GM12865 (cell line): ENCODE measurements around the gene UTS2R.
"Not testable (repeated sequence)": the region's sequence is repeated elsewhere in the genome, so short reads cannot be mapped to it uniquely, and the experiment has no call there.

Experiments used
- DNase-seq: peaks from one replicate; pipeline ENCODE4 v3.0.0; 2010; ENCODE audit warnings: low read depth
- H3K4me3 ChIP-seq: 2 replicates; pipeline ENCODE4 v1.5.1; 2011; ENCODE audit warnings: mild to moderate bottlenecking, low read depth, low read length, control low read depth
- CTCF ChIP-seq: IDR thresholded peaks from 2 replicates; pipeline ENCODE4 v1.5.1; 2011; ENCODE audit warnings: low read length, control low read depth, low read depth, inconsistent platforms; ENCODE audit not compliant: insufficient read depth; ENCODE audit errors: missing control alignments

Gene UTS2R

DNA sequence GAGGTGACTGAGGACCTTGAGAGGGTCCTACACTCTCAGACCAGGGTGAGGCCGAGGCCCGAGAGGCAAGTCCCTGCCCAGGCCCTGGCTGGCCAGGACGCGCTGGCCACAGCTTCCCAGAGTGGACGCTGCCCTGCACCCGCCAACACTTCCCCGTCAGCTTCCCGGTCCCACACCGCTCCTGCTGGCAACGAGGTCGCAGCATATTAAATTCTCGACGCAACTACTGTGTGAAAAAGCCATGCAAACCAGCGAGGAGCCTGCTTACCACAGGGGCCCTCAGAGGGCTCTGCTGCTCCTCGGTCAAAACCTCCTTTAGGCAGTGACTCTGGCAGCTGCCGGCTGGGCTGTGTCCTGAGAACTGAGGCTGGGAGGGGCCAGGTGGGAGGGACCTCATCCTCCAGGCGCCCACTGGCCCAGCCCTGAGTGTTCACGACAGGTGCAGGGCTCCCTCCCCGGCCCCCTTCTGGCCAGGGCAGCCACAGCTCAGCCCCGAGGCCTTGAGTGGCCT is 14.7 kb upstream of the UTS2R start:
- H3K4me3 ChIP-seq, result no peak overlapping the region
- no peak for DNase-seq

GRCh38 chr17:82357394-82357793 is 14.2 kb upstream of the UTS2R start:
- DNase-seq, result no peak
- no peak overlapping the region for H3K4me3 ChIP-seq
- TF ChIP-seq CTCF, result no peak

More for the DNA sequence above, 14.7 kb upstream of the UTS2R start:
- TF ChIP-seq CTCF, result no peak

- H3K4me3 ChIP-seq, result no peak within 1 kb of the TSS
- TF ChIP-seq CTCF, result no peak
- peak; percentile 55 for DNase-seq
Measured at GRCh38 chr17:82358465-82359350, 12.9 kb upstream of the UTS2R start, which contains the start of gene TEX19. TSS of gene TEX19 (plus strand) at chr17:82359247. CDS start at chr17:82362151, 2,904 bp downstream.

- DNase-seq, result peak; percentile 52
- H3K4me3 ChIP-seq, result not testable (repeated sequence)
Measured at GRCh38 chr17:82359451-82360074, 12.0 kb upstream of the UTS2R start.

DNA sequence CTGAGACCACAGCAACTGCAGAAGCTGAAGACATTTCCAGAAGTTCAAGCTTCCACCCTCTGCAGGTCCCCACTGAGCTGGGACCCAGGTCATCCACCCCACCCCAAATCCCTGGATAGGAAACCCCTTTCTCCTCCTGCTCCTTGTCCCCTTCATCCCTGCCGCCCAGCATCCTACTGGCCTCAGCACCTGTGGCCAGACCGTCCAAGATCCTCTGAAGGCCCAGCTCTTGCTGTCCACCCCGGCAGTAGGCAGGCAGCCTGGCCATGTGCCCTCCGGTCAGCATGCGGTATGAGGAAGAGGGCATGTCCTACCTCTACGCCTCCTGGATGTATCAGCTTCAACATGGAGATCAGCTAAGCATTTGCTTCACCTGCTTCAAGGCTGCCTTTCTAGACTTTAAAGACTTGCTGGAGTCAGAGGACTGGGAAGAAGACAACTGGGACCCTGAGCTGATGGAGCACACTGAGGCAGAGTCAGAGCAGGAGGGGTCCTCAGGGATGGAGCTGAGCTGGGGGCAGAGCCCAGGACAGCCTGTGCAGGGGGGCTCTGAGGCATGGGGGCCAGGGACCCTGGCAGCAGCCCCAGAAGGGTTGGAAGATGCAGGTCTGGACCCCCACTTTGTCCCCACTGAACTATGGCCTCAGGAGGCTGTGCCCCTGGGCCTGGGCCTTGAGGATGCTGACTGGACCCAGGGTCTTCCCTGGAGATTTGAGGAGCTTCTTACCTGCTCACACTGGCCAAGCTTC is 9.5 kb upstream of the UTS2R start:
- no peak for DNase-seq
- TF ChIP-seq CTCF, result no peak
- no peak overlapping the region for H3K4me3 ChIP-seq

DNA sequence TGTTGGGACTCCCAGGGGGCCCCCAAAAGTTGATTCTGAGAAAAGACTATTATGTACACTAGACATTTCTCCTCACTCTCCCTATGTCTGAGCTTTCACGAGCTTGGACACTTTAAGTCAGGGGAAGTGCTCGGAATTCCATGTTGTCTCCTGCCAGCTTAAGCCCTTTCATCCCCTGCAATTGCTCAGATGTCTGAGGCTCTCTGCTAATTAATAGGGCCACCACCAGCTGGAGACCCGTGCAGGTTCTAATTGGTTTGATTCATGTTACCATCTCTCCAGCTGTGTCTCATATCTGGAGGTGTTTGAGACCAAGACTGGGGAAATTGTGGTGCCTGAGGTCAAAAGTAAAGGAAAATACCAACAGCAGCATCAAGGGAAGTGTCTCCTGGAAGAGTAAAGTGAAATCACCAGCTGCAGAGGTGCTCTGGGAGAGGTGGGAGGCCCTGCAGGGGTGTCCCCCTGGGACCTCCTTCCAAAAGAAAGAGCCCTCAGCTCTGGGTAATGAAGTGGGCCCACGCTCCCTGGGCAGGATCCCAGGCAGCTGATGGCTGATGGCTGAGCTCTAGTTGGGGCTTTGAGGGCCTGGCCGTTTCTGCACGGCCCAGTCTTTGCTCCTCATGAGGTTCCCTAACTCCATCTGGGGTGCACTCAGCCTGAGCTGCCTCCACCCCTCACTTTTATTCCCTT is 5.8 kb upstream of the UTS2R start:
- no peak for DNase-seq
- TF ChIP-seq CTCF, result no peak
- no peak overlapping the region for H3K4me3 ChIP-seq
